Measurements from ENCODE around the gene AHNAK2.

DNA sequence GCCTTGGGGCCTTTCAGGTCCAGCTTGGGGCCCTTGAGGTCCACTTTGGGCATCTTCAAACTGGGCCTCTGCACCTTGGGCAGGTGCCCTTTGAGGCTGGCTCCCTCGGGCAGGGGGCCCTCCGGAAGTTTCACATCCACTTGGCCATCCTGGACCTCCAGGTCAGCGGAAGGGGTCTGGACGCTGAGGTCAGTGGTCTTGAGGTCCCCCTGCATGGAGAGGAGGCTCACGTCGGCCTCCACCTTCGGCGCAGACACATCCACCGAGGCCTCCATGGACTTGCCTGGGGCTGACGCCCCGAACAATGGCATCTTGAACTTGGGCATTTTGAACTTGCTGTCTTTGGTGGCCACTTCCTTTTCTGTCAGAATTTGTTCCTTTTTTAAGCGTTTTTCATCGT is 25.1 kb downstream of the AHNAK2 start:
- TF ChIP-seq, protein P1, sequence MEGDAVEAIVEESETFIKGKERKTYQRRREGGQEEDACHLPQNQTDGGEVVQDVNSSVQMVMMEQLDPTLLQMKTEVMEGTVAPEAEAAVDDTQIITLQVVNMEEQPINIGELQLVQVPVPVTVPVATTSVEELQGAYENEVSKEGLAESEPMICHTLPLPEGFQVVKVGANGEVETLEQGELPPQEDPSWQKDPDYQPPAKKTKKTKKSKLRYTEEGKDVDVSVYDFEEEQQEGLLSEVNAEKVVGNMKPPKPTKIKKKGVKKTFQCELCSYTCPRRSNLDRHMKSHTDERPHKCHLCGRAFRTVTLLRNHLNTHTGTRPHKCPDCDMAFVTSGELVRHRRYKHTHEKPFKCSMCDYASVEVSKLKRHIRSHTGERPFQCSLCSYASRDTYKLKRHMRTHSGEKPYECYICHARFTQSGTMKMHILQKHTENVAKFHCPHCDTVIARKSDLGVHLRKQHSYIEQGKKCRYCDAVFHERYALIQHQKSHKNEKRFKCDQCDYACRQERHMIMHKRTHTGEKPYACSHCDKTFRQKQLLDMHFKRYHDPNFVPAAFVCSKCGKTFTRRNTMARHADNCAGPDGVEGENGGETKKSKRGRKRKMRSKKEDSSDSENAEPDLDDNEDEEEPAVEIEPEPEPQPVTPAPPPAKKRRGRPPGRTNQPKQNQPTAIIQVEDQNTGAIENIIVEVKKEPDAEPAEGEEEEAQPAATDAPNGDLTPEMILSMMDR (tag by site-specific recombination; IDR thresholded peaks at IDR 0.05) = no peak
- TF ChIP-seq, protein P2, sequence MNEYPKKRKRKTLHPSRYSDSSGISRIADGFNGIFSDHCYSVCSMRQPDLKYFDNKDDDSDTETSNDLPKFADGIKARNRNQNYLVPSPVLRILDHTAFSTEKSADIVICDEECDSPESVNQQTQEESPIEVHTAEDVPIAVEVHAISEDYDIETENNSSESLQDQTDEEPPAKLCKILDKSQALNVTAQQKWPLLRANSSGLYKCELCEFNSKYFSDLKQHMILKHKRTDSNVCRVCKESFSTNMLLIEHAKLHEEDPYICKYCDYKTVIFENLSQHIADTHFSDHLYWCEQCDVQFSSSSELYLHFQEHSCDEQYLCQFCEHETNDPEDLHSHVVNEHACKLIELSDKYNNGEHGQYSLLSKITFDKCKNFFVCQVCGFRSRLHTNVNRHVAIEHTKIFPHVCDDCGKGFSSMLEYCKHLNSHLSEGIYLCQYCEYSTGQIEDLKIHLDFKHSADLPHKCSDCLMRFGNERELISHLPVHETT (tag by site-specific recombination; IDR thresholded peaks at IDR 0.05) = no peak
- TF ChIP-seq ZSCAN16 (tag by site-specific recombination; IDR thresholded peaks at IDR 0.05) (no peak), ZNF133 (tag by site-specific recombination; IDR thresholded peaks at IDR 0.05) (no peak), ZNF10 (tag by site-specific recombination; IDR thresholded peaks at IDR 0.05) (no peak), ZBTB7A (tag by site-specific recombination; IDR thresholded peaks at IDR 0.05; ENCODE audit: low read depth) (no peak)

All from HEK293 (cell line).